ENCODE data around the gene SLC2A6. TPM values are rescaled to one million over a fixed set of nuclear protein-coding genes. Genes with fewer than 3 reads are reported as not detected.

Gene SLC2A6
- total RNA-seq, 1 donor from 2014 or later: 3.9 TPM

- DNase-seq (ENCODE audit: low spot score): no peak
Observed at GRCh38 chr9:133496861-133497842, 18.3 kb upstream of the SLC2A6 start.

- DNase-seq (ENCODE audit: low spot score): no peak
Observed at GRCh38 chr9:133495327-133496293, 16.7 kb upstream of the SLC2A6 start.

GRCh38 chr9:133494636-133495326 is 15.9 kb upstream of the SLC2A6 start:
- DNase-seq (ENCODE audit: low spot score): no peak

- no peak for DNase-seq (ENCODE audit: low spot score)
Observed at GRCh38 chr9:133493845-133494540, 15.1 kb upstream of the SLC2A6 start.

- no peak for DNase-seq (ENCODE audit: low spot score)
Observed at GRCh38 chr9:133493428-133493827, 14.5 kb upstream of the SLC2A6 start.

GRCh38 chr9:133492061-133493021 is 13.4 kb upstream of the SLC2A6 start:
- DNase-seq (ENCODE audit: low spot score): no peak

- DNase-seq (ENCODE audit: low spot score): no peak
Observed at GRCh38 chr9:133491656-133491925, 12.7 kb upstream of the SLC2A6 start.

GRCh38 chr9:133490865-133491655 is 12.2 kb upstream of the SLC2A6 start:
- no peak for DNase-seq (ENCODE audit: low spot score)

- DNase-seq (ENCODE audit: low spot score): no peak
Observed at GRCh38 chr9:133490201-133490681, 11.3 kb upstream of the SLC2A6 start.

- no peak for DNase-seq (ENCODE audit: low spot score)
Observed at GRCh38 chr9:133489253-133490190, 10.6 kb upstream of the SLC2A6 start.

GRCh38 chr9:133488686-133489252 is 9.9 kb upstream of the SLC2A6 start:
- no peak for DNase-seq (ENCODE audit: low spot score)

GRCh38 chr9:133487331-133487725 is 8.4 kb upstream of the SLC2A6 start:
- DNase-seq (ENCODE audit: low spot score): no peak

- no peak for DNase-seq (ENCODE audit: low spot score)
Observed at GRCh38 chr9:133485531-133486260, 6.8 kb upstream of the SLC2A6 start.

GRCh38 chr9:133484671-133485437 is 6.0 kb upstream of the SLC2A6 start:
- no peak for DNase-seq (ENCODE audit: low spot score)

- no peak for DNase-seq (ENCODE audit: low spot score)
Observed at GRCh38 chr9:133483611-133484010, 4.7 kb upstream of the SLC2A6 start.

Data from mesenteric fat pad (tissue), 1 donor.